GM23338 (cell line): ENCODE measurements around the gene GIGYF1.

ENCODE experiments used
- CREB1 ChIP-seq: fragments of 250-450 bp; sonication (Bioruptor Pico); IDR thresholded peaks from 2 replicates; pipeline ENCODE4 v1.5.0; 2020; ENCODE audit warnings: low read depth, mild to moderate bottlenecking, moderate library complexity
- CTCF ChIP-seq, 2 experiments: fragments of 200-600 bp in 1 of 2; sonication (generic) in 1 of 2; conservative IDR thresholded peaks; 2 replicates each; pipeline versions ENCODE4 v1.5.1 to v1.6.1; 2016 to 2017; ENCODE audit warnings: antibody characterized with exemption in 2 of 2, low read depth in 2 of 2, mild to moderate bottlenecking in 2 of 2, moderate library complexity in 1 of 2
- ETS1 ChIP-seq: IDR thresholded peaks from 2 replicates; pipeline ENCODE4 v1.6.1; 2016; ENCODE audit warnings: antibody characterized with exemption
- EZH2 ChIP-seq: fragments of 200-600 bp; sonication (generic); IDR thresholded peaks from one replicate; pipeline ENCODE4 v1.8.0; 2017; ENCODE audit warnings: antibody characterized with exemption, mild to moderate bottlenecking, low read depth; ENCODE audit not compliant: unreplicated experiment
- EZH2phosphoT487 ChIP-seq: fragments of 200-600 bp; sonication (generic); IDR thresholded peaks from one replicate; pipeline ENCODE4 v1.8.1; 2018; ENCODE audit warnings: antibody characterized with exemption; ENCODE audit not compliant: unreplicated experiment
- JUNB ChIP-seq: IDR thresholded peaks from one replicate; pipeline ENCODE4 v1.6.1; 2016; ENCODE audit warnings: antibody characterized with exemption; ENCODE audit not compliant: unreplicated experiment
- NANOG ChIP-seq: IDR thresholded peaks from 2 replicates; pipeline ENCODE4 v1.6.1; 2016; ENCODE audit warnings: antibody characterized with exemption, borderline replicate concordance
- POLR2AphosphoS5 ChIP-seq: IDR thresholded peaks from 2 replicates; pipeline ENCODE4 v1.6.1; 2016; ENCODE audit warnings: antibody characterized with exemption, low read depth
- REST ChIP-seq: IDR thresholded peaks from one replicate; pipeline ENCODE4 v1.6.1; 2018; ENCODE audit warnings: antibody characterized with exemption; ENCODE audit not compliant: unreplicated experiment
- STAT1 ChIP-seq: IDR thresholded peaks from one replicate; pipeline ENCODE4 v1.6.1; 2016; ENCODE audit warnings: antibody characterized with exemption; ENCODE audit not compliant: unreplicated experiment
- ZNF114 ChIP-seq: fragments of 250-450 bp; sonication (Bioruptor Pico); IDR thresholded peaks from 2 replicates; pipeline ENCODE4 v1.5.0; 2020; ENCODE audit warnings: mild to moderate bottlenecking, moderate library complexity
- ZNF331 ChIP-seq: fragments of 250-450 bp; sonication (Bioruptor Pico); IDR thresholded peaks from 2 replicates; pipeline ENCODE4 v1.5.0; 2020; ENCODE audit warnings: low read depth, mild to moderate bottlenecking, moderate library complexity
- ZNF462 ChIP-seq: fragments of 250-450 bp; sonication (Bioruptor Pico); IDR thresholded peaks from 2 replicates; pipeline ENCODE4 v1.5.0; 2020; ENCODE audit warnings: mild to moderate bottlenecking, moderate library complexity

- no peak for TF ChIP-seq EZH2
- no peak for TF ChIP-seq ZNF331 (CRISPR knock-in tag)
- no peak for TF ChIP-seq CTCF (conservative IDR thresholded peaks at IDR 0.05; ENCODE audit: low read depth in 2 of 2)
- TF ChIP-seq CREB1 (CRISPR knock-in tag) = no peak
- TF ChIP-seq POLR2AphosphoS5 = no peak
- TF ChIP-seq REST = no peak
- TF ChIP-seq ETS1 = no peak
- TF ChIP-seq EZH2phosphoT487 = no peak
- no peak for TF ChIP-seq ZNF462 (CRISPR knock-in tag)
- no peak for TF ChIP-seq ZNF114 (CRISPR knock-in tag)
- no peak for TF ChIP-seq NANOG
- TF ChIP-seq STAT1 = no peak
- TF ChIP-seq JUNB = no peak
Measured at GRCh38 chr7:100696123-100696521, 2.1 kb upstream of the GIGYF1 start.
